ENCODE data around the gene TRUB1. TPM values are rescaled to one million over a fixed set of nuclear protein-coding genes. Genes with fewer than 3 reads are reported as not detected.

The TRUB1 gene
- total and polyA plus RNA-seq, 2 experiments from 2014 or later: 17.4 to 19.6 TPM

- H2AFZ ChIP-seq: no peak overlapping the region
- DNase-seq: peak; percentile 38
- H3K79me2 ChIP-seq (ENCODE audit: insufficient read depth): peaks cover 70% of the 10 kb centered on the region
- H3K27ac ChIP-seq: no peak overlapping the region
- H3K36me3 ChIP-seq (ENCODE audit: low read depth): peaks cover 28% of the 10 kb centered on the region; the same call in 1 of the 2 replicates
- peaks cover 10% of the 10 kb centered on the region for H3K4me1 ChIP-seq (ENCODE audit: insufficient read depth)
- no peaks in the 10 kb centered on the region for H3K27me3 ChIP-seq (replicated peaks; ENCODE audit: insufficient read depth)
- H3F3A ChIP-seq (ENCODE audit: insufficient read depth): no peaks in the 10 kb centered on the region
- H3K9me2 ChIP-seq (ENCODE audit: insufficient read depth): no peaks in the 10 kb centered on the region
- no peak overlapping the region for H3K4me2 ChIP-seq (ENCODE audit: unreplicated experiment)
- H4K20me1 ChIP-seq (ENCODE audit: insufficient read depth): no peaks in the 10 kb centered on the region
- no peak overlapping the region for H3K9ac ChIP-seq
- H3K4me3 ChIP-seq: no peak overlapping the region
- TF ChIP-seq EZH2phosphoT487 (IDR thresholded peaks at IDR 0.05; ENCODE audit: insufficient read depth, low read depth): no peak
- TF ChIP-seq EZH2 (IDR thresholded peaks at IDR 0.05; ENCODE audit: insufficient read depth, poor library complexity, severe bottlenecking): no peak
- 52 to 54% methylated on average over 4 of the region's 4 CpGs for WGBS, 2 experiments (ENCODE audit: low coverage in 1 of 2, low lambda C conversion rate in 2 of 2, missing lambda C conversion rate in 2 of 2)
- H3K9me3 ChIP-seq (ENCODE audit: low read depth): no peaks in the 10 kb centered on the region
- in situ Hi-C loops (cut with MboI): no loop called here
Observed at GRCh38 chr10:114940735-114941134, 2.7 kb downstream of the TRUB1 start.

DNA sequence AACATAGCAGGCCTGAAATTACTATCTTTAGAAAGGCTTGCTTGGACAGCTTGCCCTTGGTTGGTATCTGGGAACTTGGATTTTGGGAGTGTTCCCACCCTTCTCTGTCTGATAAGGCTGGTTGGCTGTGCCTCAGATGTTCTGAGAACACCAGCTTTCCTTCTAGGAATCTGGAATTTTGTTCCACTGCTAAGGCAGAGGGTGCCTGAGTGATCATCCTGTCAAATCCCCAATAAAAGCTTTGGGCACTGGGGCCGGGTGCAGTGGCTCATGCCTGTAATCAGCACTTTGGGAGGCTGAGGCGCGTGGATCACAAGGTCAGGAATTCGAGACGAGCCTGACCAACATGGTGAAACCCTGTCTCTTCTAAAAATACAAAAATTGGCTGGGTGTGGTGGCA is 5.0 kb downstream of the TRUB1 start:
- Histone ChIP-seq H3K79me2 (ENCODE audit: insufficient read depth) (peaks cover 90% of the 10 kb centered on the region), H3K27ac (no peak overlapping the region), H3K9ac (no peak overlapping the region), H4K20me1 (ENCODE audit: insufficient read depth) (peaks cover 6% of the 10 kb centered on the region; the same call in 1 of the 2 replicates), H3K4me3 (no peak overlapping the region), H3K4me2 (ENCODE audit: unreplicated experiment) (no peak overlapping the region), H3K27me3 (replicated peaks; ENCODE audit: insufficient read depth) (no peaks in the 10 kb centered on the region), H3K4me1 (ENCODE audit: insufficient read depth) (peaks cover 10% of the 10 kb centered on the region), H3F3A (ENCODE audit: insufficient read depth) (no peaks in the 10 kb centered on the region), H2AFZ (no peak overlapping the region), H3K9me2 (ENCODE audit: insufficient read depth) (no peaks in the 10 kb centered on the region), H3K9me3 (ENCODE audit: low read depth) (no peaks in the 10 kb centered on the region), H3K36me3 (ENCODE audit: low read depth) (peaks cover 29% of the 10 kb centered on the region; the same call in 1 of the 2 replicates)
- DNase-seq: no peak
- no peak for TF ChIP-seq EZH2 (IDR thresholded peaks at IDR 0.05; ENCODE audit: insufficient read depth, poor library complexity, severe bottlenecking)
- WGBS, 2 experiments (ENCODE audit: low coverage in 1 of 2, low lambda C conversion rate in 2 of 2, missing lambda C conversion rate in 2 of 2): 97 to 99% methylated on average over 5 of the region's 5 CpGs
- in situ Hi-C loops (cut with MboI): no loop called here

GRCh38 chr10:114953047-114953446 is 15.1 kb downstream of the TRUB1 start:
- Histone ChIP-seq H3F3A (ENCODE audit: insufficient read depth) (no peaks in the 10 kb centered on the region), H3K9me2 (ENCODE audit: insufficient read depth) (no peaks in the 10 kb centered on the region), H2AFZ (no peak overlapping the region), H3K79me2 (ENCODE audit: insufficient read depth) (peaks cover 50% of the 10 kb centered on the region), H3K27me3 (replicated peaks; ENCODE audit: insufficient read depth) (no peaks in the 10 kb centered on the region), H3K4me3 (no peak overlapping the region), H3K4me1 (ENCODE audit: insufficient read depth) (peaks cover 5% of the 10 kb centered on the region; the same call in 1 of the 2 replicates), H3K27ac (no peak overlapping the region), H3K9me3 (ENCODE audit: low read depth) (no peaks in the 10 kb centered on the region), H3K9ac (no peak overlapping the region), H4K20me1 (ENCODE audit: insufficient read depth) (peaks cover 6% of the 10 kb centered on the region; the same call in 1 of the 2 replicates), H3K36me3 (ENCODE audit: low read depth) (0 out of 2 replicates have a peak, but pooled peaks cover 11% of the 10 kb centered on the region), H3K4me2 (ENCODE audit: unreplicated experiment) (no peak overlapping the region)
- no peak for DNase-seq
- in situ Hi-C loops (cut with MboI): no loop called here
- WGBS, 2 experiments (ENCODE audit: low coverage in 1 of 2, low lambda C conversion rate in 2 of 2, missing lambda C conversion rate in 2 of 2): 89 to 93% methylated on average over 4 of the region's 4 CpGs
- TF ChIP-seq EZH2phosphoT487 (IDR thresholded peaks at IDR 0.05; ENCODE audit: insufficient read depth, low read depth): no peak
- TF ChIP-seq EZH2 (IDR thresholded peaks at IDR 0.05; ENCODE audit: insufficient read depth, poor library complexity, severe bottlenecking): no peak

DNA sequence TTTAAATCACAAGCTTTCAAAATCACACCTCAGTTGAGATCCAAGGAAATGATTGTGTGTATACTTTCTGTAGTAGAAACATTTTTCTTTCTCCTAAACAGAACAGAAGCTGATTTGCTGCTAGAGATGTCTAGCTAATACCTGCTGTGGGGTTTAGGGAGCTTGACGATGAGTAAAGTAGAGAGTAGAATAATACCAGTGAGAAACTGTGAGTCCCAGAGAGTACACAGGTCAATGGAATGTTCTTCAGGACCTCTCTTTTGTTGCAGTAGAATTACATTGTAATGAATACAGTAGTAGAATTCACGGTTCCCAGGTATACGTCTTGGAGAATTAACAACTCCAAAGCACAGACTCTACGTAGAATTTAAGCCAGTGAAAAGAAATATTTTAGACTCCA is 18.0 kb downstream of the TRUB1 start:
- Histone ChIP-seq H3K36me3 (ENCODE audit: low read depth) (peaks cover 13% of the 10 kb centered on the region), H3K27me3 (replicated peaks; ENCODE audit: insufficient read depth) (no peaks in the 10 kb centered on the region), H3K9ac (no peak overlapping the region), H3K27ac (no peak overlapping the region), H3K4me1 (ENCODE audit: insufficient read depth) (peaks cover 5% of the 10 kb centered on the region; the same call in 1 of the 2 replicates), H2AFZ (no peak overlapping the region), H4K20me1 (ENCODE audit: insufficient read depth) (peaks cover 6% of the 10 kb centered on the region; the same call in 1 of the 2 replicates), H3K4me2 (ENCODE audit: unreplicated experiment) (no peak overlapping the region), H3F3A (ENCODE audit: insufficient read depth) (no peaks in the 10 kb centered on the region), H3K4me3 (no peak overlapping the region), H3K9me2 (ENCODE audit: insufficient read depth) (no peaks in the 10 kb centered on the region), H3K9me3 (ENCODE audit: low read depth) (no peaks in the 10 kb centered on the region), H3K79me2 (ENCODE audit: insufficient read depth) (peaks cover 29% of the 10 kb centered on the region)
- in situ Hi-C loops (cut with MboI): no loop called here
- DNase-seq: no peak
- TF ChIP-seq EZH2phosphoT487 (IDR thresholded peaks at IDR 0.05; ENCODE audit: insufficient read depth, low read depth) (no peak), EZH2 (IDR thresholded peaks at IDR 0.05; ENCODE audit: insufficient read depth, poor library complexity, severe bottlenecking) (no peak)
- 97 to 99% methylated on average over 4 of the region's 4 CpGs for WGBS, 2 experiments (ENCODE audit: low coverage in 1 of 2, low lambda C conversion rate in 2 of 2, missing lambda C conversion rate in 2 of 2)
